HEK293T (cell line): Measurements from ENCODE around the gene KASH5.

Experiments used
- ELF4 ChIP-seq: fragments of 450-650 bp; IDR thresholded peaks from 2 replicates; pipeline ENCODE4 v1.6.1; 2017; ENCODE audit warnings: antibody characterized with exemption
- FOXA1 ChIP-seq: fragments of 450-650 bp; IDR thresholded peaks from 2 replicates; pipeline ENCODE4 v1.6.1; 2016; ENCODE audit warnings: mild to moderate bottlenecking
- FOXK2 ChIP-seq: fragments of 450-650 bp; IDR thresholded peaks from 2 replicates; pipeline ENCODE4 v1.6.1; 2016; ENCODE audit warnings: mild to moderate bottlenecking
- FOXM1 ChIP-seq: fragments of 450-650 bp; IDR thresholded peaks from 2 replicates; pipeline ENCODE4 v1.6.1; 2017; ENCODE audit warnings: mild to moderate bottlenecking, borderline replicate concordance
- HDGF ChIP-seq: fragments of 450-650 bp; IDR thresholded peaks from 2 replicates; pipeline ENCODE4 v1.6.1; 2017; ENCODE audit warnings: antibody characterized with exemption, borderline replicate concordance
- SP1 ChIP-seq: fragments of 450-650 bp; IDR thresholded peaks from 2 replicates; pipeline ENCODE4 v1.6.1; 2017
- SUZ12 ChIP-seq: fragments of 450-650 bp; IDR thresholded peaks from 2 replicates; pipeline ENCODE4 v1.6.1; 2016; ENCODE audit warnings: mild to moderate bottlenecking
- TARDBP ChIP-seq: fragments of 450-650 bp; IDR thresholded peaks from 2 replicates; pipeline ENCODE4 v1.6.1; 2016
- ZNF384 ChIP-seq: fragments of 450-650 bp; IDR thresholded peaks from 2 replicates; pipeline ENCODE4 v1.6.1; 2016
- TF ChIP-seq, protein P1 (sequence below): fragments of 450-650 bp; IDR thresholded peaks from 2 replicates; pipeline ENCODE4 v1.6.1; 2016

DNA sequence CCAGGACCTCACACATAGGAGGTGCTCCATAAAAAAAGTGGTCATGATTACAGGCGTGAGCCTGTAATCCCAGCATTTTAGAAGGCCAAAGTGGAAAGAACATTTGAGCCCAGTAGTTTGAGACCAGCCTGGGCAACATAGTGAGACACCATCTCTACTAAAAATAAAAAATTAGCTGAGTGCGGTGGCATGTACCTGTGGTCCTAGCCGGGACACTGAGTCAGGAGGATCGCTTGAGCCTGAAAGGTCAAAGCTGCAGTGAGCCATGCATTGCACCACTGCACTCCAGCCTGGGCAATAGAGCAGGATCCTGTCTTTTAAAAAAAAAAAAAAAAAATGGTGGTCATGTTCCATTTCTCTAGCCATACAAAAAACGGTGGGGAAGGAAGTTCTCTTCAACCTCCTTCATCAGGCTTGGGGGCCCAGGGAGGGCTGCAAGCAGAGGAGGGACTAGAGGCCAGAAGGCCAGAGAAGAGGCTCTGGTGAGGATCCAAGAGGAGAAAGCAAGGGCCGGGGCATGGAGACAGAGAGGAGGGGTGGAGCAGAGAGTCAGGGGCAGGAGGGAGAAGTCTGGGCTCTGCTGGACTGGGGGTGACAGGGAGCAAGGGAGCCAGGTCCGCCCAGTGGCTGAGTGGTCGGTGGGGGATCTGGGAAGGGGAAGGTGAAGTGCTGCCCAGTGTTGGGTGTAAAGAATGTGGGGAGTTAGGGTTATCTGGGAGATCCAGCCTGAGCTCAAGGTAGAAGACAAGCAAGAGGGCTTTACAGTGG, 8.9 kb downstream of the KASH5 start:
- TF ChIP-seq FOXM1 (no peak), ZNF384 (no peak), FOXK2 (no peak), SUZ12 (no peak), FOXA1 (no peak), ELF4 (no peak), SP1 (no peak), TARDBP (no peak), HDGF (no peak)
- TF ChIP-seq, protein P1, sequence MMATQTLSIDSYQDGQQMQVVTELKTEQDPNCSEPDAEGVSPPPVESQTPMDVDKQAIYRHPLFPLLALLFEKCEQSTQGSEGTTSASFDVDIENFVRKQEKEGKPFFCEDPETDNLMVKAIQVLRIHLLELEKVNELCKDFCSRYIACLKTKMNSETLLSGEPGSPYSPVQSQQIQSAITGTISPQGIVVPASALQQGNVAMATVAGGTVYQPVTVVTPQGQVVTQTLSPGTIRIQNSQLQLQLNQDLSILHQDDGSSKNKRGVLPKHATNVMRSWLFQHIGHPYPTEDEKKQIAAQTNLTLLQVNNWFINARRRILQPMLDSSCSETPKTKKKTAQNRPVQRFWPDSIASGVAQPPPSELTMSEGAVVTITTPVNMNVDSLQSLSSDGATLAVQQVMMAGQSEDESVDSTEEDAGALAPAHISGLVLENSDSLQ, result no peak
